WTC11 (cell line): ENCODE results near the gene SFT2D1. TPM values are rescaled to one million over a fixed set of nuclear protein-coding genes. Genes with fewer than 3 reads are reported as not detected.
A peak's percentile ranks its signal among the peaks of the same experiment; 100 is the strongest.

ENCODE experiments used
- ELF4 ChIP-seq: sonication (generic); formaldehyde crosslinking; IDR thresholded peaks from 2 replicates; pipeline ENCODE4 v1.8.1; 2022; ENCODE audit warnings: low read depth, mild to moderate bottlenecking, moderate library complexity, missing genetic modification reagents
- GABPB1 ChIP-seq: sonication (generic); formaldehyde crosslinking; IDR thresholded peaks from 2 replicates; pipeline ENCODE4 v1.8.1; 2023; ENCODE audit warnings: mild to moderate bottlenecking, missing genetic modification reagents
- GRHL2 ChIP-seq: fragments of 250-450 bp; sonication (Bioruptor Pico); IDR thresholded peaks from 2 replicates; pipeline ENCODE4 v1.8.0; 2022; ENCODE audit warnings: mild to moderate bottlenecking, moderate library complexity; ENCODE audit not compliant: insufficient replicate concordance, severe bottlenecking
- HMGA2 ChIP-seq: fragments of 250-450 bp; sonication (Bioruptor Pico); IDR thresholded peaks from 2 replicates; pipeline ENCODE4 v1.4.0; 2021; ENCODE audit warnings: mild to moderate bottlenecking, moderate library complexity
- JAZF1 ChIP-seq: fragments of 250-450 bp; sonication (Bioruptor Pico); IDR thresholded peaks from 2 replicates; pipeline ENCODE4 v1.9.0; 2021; ENCODE audit warnings: moderate library complexity, mild to moderate bottlenecking, inconsistent platforms
- NR1H2 ChIP-seq: sonication (generic); formaldehyde crosslinking; IDR thresholded peaks from 2 replicates; pipeline ENCODE4 v1.9.0; 2021; ENCODE audit warnings: mild to moderate bottlenecking, moderate library complexity, missing genetic modification reagents
- NR3C1 ChIP-seq: sonication (generic); formaldehyde crosslinking; conservative IDR thresholded peaks from 2 replicates; pipeline ENCODE4 v1.8.1; 2023; ENCODE audit warnings: low read depth, mild to moderate bottlenecking, missing genetic modification reagents
- OVOL2 ChIP-seq: fragments of 250-450 bp; sonication (Bioruptor Pico); IDR thresholded peaks from 2 replicates; pipeline ENCODE4 v1.9.0; 2021; ENCODE audit warnings: mild to moderate bottlenecking, borderline replicate concordance
- PRRX2 ChIP-seq: fragments of 250-450 bp; sonication (Bioruptor Pico); IDR thresholded peaks from 2 replicates; pipeline ENCODE4 v1.8.0; 2021; ENCODE audit warnings: mild to moderate bottlenecking
- RELA ChIP-seq: sonication (generic); formaldehyde crosslinking; IDR thresholded peaks from 2 replicates; pipeline ENCODE4 v1.8.1; 2022; ENCODE audit warnings: missing genetic modification reagents, mild to moderate bottlenecking, borderline replicate concordance
- TEAD1 ChIP-seq: sonication (generic); formaldehyde crosslinking; IDR thresholded peaks from 2 replicates; pipeline ENCODE4 v1.8.0; 2022; ENCODE audit warnings: mild to moderate bottlenecking, missing genetic modification reagents
- TEAD4 ChIP-seq: sonication (generic); formaldehyde crosslinking; IDR thresholded peaks from 2 replicates; pipeline ENCODE4 v1.8.0; 2022; ENCODE audit warnings: mild to moderate bottlenecking, missing genetic modification reagents
- ZNF396 ChIP-seq: fragments of 250-450 bp; sonication (Bioruptor Pico); IDR thresholded peaks from 2 replicates; pipeline ENCODE4 v1.8.0; 2021; ENCODE audit warnings: mild to moderate bottlenecking, moderate library complexity, borderline replicate concordance
- total RNA-seq: library from RNA; stranded (reverse); gene quantifications from 3 replicates; pipeline ENCODE4 v1.2.3, GENCODE V29; 2021
- TF ChIP-seq, protein P1 (sequence below): sonication (generic); formaldehyde crosslinking; IDR thresholded peaks from 2 replicates; pipeline ENCODE4 v1.8.1; 2023; ENCODE audit warnings: mild to moderate bottlenecking, missing genetic modification reagents, borderline replicate concordance
- TF ChIP-seq, protein P2 (sequence below): fragments of 250-450 bp; sonication (Bioruptor Pico); IDR thresholded peaks from 2 replicates; pipeline ENCODE4 v1.9.0; 2021; ENCODE audit warnings: mild to moderate bottlenecking, borderline replicate concordance
- TF ChIP-seq, protein P3 (sequence below): sonication (generic); formaldehyde crosslinking; IDR thresholded peaks from 2 replicates; pipeline ENCODE4 v1.8.1; 2023; ENCODE audit warnings: mild to moderate bottlenecking, missing genetic modification reagents
- TF ChIP-seq, protein P4 (sequence below): sonication (generic); formaldehyde crosslinking; conservative IDR thresholded peaks from 2 replicates; pipeline ENCODE4 v1.8.1; 2023; ENCODE audit warnings: mild to moderate bottlenecking, low read depth, missing genetic modification reagents, moderate library complexity
- TF ChIP-seq, protein P5 (sequence below): sonication (generic); formaldehyde crosslinking; IDR thresholded peaks from 2 replicates; pipeline ENCODE4 v1.8.1; 2023; ENCODE audit warnings: mild to moderate bottlenecking, missing genetic modification reagents, moderate library complexity
- TF ChIP-seq, protein P6 (sequence below): fragments of 250-450 bp; sonication (Bioruptor Pico); IDR thresholded peaks from 2 replicates; pipeline ENCODE4 v1.9.0; 2021; ENCODE audit warnings: mild to moderate bottlenecking
- TF ChIP-seq, protein P7 (sequence below): sonication (generic); formaldehyde crosslinking; IDR thresholded peaks from 2 replicates; pipeline ENCODE4 v1.8.0; 2022; ENCODE audit warnings: mild to moderate bottlenecking, missing genetic modification reagents

Gene SFT2D1
- total RNA-seq, 1 experiment from 2014 or later: 53.1 TPM

DNA sequence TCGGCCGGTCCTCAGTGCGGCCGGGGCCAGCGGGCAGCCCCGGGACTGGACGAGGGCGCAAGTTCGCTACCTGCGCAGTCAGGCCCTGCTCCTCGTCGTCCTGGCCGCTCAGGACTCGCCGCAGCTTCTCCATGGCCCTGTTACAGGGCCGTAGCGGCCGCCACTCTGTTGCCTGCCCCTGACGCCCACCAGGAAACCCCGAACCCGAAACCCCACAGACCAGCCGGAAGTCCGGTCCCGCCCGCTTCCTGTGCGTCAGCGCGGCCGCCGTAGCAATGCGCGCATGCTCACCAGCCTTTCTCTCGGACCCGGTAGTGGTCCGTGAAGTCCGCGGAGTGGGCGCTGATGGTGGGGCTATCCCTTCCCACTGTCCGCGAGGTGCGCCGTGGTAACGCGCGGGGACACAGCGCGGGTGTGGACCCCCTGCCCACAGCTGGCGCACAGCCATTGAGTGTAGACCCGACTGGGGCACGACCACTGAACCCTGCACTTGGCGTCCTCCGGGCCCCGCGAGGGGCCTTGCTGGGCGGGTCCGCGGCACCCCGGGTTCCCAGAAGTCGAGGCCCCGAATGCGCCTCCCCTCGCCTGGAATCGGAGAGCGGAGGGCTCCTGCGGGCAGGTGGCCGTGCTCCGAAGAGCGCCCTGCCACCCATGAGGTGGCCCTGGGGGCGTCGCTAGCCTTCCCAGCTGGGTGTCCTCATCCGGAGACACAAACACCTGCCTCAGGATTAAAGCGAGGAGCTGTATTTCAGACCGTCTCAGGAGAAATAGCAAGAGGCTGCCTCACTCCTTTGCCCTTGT, at the start of gene SFT2D1 (continued):
- TF ChIP-seq, protein P1, sequence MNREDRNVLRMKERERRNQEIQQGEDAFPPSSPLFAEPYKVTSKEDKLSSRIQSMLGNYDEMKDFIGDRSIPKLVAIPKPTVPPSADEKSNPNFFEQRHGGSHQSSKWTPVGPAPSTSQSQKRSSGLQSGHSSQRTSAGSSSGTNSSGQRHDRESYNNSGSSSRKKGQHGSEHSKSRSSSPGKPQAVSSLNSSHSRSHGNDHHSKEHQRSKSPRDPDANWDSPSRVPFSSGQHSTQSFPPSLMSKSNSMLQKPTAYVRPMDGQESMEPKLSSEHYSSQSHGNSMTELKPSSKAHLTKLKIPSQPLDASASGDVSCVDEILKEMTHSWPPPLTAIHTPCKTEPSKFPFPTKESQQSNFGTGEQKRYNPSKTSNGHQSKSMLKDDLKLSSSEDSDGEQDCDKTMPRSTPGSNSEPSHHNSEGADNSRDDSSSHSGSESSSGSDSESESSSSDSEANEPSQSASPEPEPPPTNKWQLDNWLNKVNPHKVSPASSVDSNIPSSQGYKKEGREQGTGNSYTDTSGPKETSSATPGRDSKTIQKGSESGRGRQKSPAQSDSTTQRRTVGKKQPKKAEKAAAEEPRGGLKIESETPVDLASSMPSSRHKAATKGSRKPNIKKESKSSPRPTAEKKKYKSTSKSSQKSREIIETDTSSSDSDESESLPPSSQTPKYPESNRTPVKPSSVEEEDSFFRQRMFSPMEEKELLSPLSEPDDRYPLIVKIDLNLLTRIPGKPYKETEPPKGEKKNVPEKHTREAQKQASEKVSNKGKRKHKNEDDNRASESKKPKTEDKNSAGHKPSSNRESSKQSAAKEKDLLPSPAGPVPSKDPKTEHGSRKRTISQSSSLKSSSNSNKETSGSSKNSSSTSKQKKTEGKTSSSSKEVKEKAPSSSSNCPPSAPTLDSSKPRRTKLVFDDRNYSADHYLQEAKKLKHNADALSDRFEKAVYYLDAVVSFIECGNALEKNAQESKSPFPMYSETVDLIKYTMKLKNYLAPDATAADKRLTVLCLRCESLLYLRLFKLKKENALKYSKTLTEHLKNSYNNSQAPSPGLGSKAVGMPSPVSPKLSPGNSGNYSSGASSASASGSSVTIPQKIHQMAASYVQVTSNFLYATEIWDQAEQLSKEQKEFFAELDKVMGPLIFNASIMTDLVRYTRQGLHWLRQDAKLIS (CRISPR knock-in tag): no peak
- TF ChIP-seq, protein P2, sequence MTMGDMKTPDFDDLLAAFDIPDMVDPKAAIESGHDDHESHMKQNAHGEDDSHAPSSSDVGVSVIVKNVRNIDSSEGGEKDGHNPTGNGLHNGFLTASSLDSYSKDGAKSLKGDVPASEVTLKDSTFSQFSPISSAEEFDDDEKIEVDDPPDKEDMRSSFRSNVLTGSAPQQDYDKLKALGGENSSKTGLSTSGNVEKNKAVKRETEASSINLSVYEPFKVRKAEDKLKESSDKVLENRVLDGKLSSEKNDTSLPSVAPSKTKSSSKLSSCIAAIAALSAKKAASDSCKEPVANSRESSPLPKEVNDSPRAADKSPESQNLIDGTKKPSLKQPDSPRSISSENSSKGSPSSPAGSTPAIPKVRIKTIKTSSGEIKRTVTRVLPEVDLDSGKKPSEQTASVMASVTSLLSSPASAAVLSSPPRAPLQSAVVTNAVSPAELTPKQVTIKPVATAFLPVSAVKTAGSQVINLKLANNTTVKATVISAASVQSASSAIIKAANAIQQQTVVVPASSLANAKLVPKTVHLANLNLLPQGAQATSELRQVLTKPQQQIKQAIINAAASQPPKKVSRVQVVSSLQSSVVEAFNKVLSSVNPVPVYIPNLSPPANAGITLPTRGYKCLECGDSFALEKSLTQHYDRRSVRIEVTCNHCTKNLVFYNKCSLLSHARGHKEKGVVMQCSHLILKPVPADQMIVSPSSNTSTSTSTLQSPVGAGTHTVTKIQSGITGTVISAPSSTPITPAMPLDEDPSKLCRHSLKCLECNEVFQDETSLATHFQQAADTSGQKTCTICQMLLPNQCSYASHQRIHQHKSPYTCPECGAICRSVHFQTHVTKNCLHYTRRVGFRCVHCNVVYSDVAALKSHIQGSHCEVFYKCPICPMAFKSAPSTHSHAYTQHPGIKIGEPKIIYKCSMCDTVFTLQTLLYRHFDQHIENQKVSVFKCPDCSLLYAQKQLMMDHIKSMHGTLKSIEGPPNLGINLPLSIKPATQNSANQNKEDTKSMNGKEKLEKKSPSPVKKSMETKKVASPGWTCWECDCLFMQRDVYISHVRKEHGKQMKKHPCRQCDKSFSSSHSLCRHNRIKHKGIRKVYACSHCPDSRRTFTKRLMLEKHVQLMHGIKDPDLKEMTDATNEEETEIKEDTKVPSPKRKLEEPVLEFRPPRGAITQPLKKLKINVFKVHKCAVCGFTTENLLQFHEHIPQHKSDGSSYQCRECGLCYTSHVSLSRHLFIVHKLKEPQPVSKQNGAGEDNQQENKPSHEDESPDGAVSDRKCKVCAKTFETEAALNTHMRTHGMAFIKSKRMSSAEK (CRISPR knock-in tag): no peak
- TF ChIP-seq ELF4 (CRISPR knock-in tag): no peak
- TF ChIP-seq, protein P3, sequence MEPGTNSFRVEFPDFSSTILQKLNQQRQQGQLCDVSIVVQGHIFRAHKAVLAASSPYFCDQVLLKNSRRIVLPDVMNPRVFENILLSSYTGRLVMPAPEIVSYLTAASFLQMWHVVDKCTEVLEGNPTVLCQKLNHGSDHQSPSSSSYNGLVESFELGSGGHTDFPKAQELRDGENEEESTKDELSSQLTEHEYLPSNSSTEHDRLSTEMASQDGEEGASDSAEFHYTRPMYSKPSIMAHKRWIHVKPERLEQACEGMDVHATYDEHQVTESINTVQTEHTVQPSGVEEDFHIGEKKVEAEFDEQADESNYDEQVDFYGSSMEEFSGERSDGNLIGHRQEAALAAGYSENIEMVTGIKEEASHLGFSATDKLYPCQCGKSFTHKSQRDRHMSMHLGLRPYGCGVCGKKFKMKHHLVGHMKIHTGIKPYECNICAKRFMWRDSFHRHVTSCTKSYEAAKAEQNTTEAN (CRISPR knock-in tag): 0 out of 2 replicates have a peak, but pooled peaks have one; percentile 83
- TF ChIP-seq ZNF396 (CRISPR knock-in tag): no peak
- TF ChIP-seq TEAD4 (CRISPR knock-in tag): no peak
- TF ChIP-seq NR1H2 (CRISPR knock-in tag): no peak
- TF ChIP-seq GRHL2 (CRISPR knock-in tag): no peak
- TF ChIP-seq HMGA2 (CRISPR knock-in tag): no peak
- TF ChIP-seq, protein P4, sequence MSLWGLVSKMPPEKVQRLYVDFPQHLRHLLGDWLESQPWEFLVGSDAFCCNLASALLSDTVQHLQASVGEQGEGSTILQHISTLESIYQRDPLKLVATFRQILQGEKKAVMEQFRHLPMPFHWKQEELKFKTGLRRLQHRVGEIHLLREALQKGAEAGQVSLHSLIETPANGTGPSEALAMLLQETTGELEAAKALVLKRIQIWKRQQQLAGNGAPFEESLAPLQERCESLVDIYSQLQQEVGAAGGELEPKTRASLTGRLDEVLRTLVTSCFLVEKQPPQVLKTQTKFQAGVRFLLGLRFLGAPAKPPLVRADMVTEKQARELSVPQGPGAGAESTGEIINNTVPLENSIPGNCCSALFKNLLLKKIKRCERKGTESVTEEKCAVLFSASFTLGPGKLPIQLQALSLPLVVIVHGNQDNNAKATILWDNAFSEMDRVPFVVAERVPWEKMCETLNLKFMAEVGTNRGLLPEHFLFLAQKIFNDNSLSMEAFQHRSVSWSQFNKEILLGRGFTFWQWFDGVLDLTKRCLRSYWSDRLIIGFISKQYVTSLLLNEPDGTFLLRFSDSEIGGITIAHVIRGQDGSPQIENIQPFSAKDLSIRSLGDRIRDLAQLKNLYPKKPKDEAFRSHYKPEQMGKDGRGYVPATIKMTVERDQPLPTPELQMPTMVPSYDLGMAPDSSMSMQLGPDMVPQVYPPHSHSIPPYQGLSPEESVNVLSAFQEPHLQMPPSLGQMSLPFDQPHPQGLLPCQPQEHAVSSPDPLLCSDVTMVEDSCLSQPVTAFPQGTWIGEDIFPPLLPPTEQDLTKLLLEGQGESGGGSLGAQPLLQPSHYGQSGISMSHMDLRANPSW: no peak
- no peak for TF ChIP-seq JAZF1 (CRISPR knock-in tag)
- TF ChIP-seq PRRX2 (CRISPR knock-in tag): no peak
- TF ChIP-seq, protein P5, sequence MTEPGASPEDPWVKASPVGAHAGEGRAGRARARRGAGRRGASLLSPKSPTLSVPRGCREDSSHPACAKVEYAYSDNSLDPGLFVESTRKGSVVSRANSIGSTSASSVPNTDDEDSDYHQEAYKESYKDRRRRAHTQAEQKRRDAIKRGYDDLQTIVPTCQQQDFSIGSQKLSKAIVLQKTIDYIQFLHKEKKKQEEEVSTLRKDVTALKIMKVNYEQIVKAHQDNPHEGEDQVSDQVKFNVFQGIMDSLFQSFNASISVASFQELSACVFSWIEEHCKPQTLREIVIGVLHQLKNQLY (CRISPR knock-in tag): no peak
- peak; percentile 66 for TF ChIP-seq GABPB1 (CRISPR knock-in tag)
- peak; percentile 47; the same call in 1 of the 2 replicates for TF ChIP-seq TEAD1 (CRISPR knock-in tag)
- TF ChIP-seq, protein P6, sequence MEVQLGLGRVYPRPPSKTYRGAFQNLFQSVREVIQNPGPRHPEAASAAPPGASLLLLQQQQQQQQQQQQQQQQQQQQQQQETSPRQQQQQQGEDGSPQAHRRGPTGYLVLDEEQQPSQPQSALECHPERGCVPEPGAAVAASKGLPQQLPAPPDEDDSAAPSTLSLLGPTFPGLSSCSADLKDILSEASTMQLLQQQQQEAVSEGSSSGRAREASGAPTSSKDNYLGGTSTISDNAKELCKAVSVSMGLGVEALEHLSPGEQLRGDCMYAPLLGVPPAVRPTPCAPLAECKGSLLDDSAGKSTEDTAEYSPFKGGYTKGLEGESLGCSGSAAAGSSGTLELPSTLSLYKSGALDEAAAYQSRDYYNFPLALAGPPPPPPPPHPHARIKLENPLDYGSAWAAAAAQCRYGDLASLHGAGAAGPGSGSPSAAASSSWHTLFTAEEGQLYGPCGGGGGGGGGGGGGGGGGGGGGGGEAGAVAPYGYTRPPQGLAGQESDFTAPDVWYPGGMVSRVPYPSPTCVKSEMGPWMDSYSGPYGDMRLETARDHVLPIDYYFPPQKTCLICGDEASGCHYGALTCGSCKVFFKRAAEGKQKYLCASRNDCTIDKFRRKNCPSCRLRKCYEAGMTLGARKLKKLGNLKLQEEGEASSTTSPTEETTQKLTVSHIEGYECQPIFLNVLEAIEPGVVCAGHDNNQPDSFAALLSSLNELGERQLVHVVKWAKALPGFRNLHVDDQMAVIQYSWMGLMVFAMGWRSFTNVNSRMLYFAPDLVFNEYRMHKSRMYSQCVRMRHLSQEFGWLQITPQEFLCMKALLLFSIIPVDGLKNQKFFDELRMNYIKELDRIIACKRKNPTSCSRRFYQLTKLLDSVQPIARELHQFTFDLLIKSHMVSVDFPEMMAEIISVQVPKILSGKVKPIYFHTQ: no peak
- TF ChIP-seq RELA (CRISPR knock-in tag): peak; percentile 80; the same call in 1 of the 2 replicates
- TF ChIP-seq, protein P7, sequence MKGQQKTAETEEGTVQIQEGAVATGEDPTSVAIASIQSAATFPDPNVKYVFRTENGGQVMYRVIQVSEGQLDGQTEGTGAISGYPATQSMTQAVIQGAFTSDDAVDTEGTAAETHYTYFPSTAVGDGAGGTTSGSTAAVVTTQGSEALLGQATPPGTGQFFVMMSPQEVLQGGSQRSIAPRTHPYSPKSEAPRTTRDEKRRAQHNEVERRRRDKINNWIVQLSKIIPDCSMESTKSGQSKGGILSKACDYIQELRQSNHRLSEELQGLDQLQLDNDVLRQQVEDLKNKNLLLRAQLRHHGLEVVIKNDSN: 0 out of 2 replicates have a peak, but pooled peaks have one; percentile 19
- TF ChIP-seq OVOL2 (CRISPR knock-in tag): no peak
- no peak; the same call in 1 of the 2 replicates for TF ChIP-seq NR3C1 (CRISPR knock-in tag)
